H1 (cell line): Measurements from ENCODE around the gene MRPL22. TPM values are rescaled to one million over a fixed set of nuclear protein-coding genes. Genes with fewer than 3 reads are reported as not detected.

ENCODE experiments used
- CTCF ChIA-PET: fragments of 300-600 bp; sonication (Branson Sonifier 250); formaldehyde crosslinking; loops from one replicate; lab custom pipeline; 2021; ENCODE audit not compliant: partially characterized antibody; lab: Charles Lee
- POLR2A ChIA-PET: fragments of 300-600 bp; sonication (Branson Sonifier 250); formaldehyde crosslinking; loops from one replicate; lab custom pipeline; 2021; ENCODE audit warnings: inconsistent platforms; ENCODE audit not compliant: partially characterized antibody; lab: Charles Lee
- DNase-seq, 2 experiments: peaks; one replicate each; pipeline versions ENCODE4 v3.0.0 to v3.0.0-alpha.2; 2010 to 2022; ENCODE audit warnings: low spot score in 2 of 2, low read depth in 1 of 2, mixed read lengths in 1 of 2
- FAIRE-seq: peaks from 2 replicates; lab custom pipeline; 2011; peaks lifted over from hg19 to GRCh38; lab: Jason Lieb, UNC
- H2AFZ ChIP-seq: 2 replicates; pipeline ENCODE4 v1.8.1; 2012; ENCODE audit warnings: low read length, inconsistent platforms
- H2AK5ac ChIP-seq: 2 replicates; pipeline ENCODE4 v1.6.1; 2013; ENCODE audit warnings: low read depth, low read length
- H2BK120ac ChIP-seq: replicated peaks from 2 replicates; pipeline ENCODE3; 2013; ENCODE audit warnings: low read depth, low read length, inconsistent platforms
- H2BK12ac ChIP-seq: 2 replicates; pipeline ENCODE4 v1.6.1; 2013; ENCODE audit warnings: low read depth, low read length
- H2BK15ac ChIP-seq: 2 replicates; pipeline ENCODE4 v1.6.1; 2013; ENCODE audit warnings: low read length
- H2BK20ac ChIP-seq: 2 replicates; pipeline ENCODE4 v1.6.1; 2013; ENCODE audit warnings: low read length
- H2BK5ac ChIP-seq: 2 replicates; pipeline ENCODE4 v1.6.1; 2013; ENCODE audit warnings: low read depth, low read length
- H3K14ac ChIP-seq: 2 replicates; pipeline ENCODE4 v1.6.1; 2013; ENCODE audit warnings: inconsistent platforms; ENCODE audit not compliant: insufficient read length
- H3K18ac ChIP-seq: 2 replicates; pipeline ENCODE4 v1.6.1; 2013; ENCODE audit warnings: low read length; ENCODE audit errors: extremely low read depth
- H3K23ac ChIP-seq: 2 replicates; pipeline ENCODE4 v1.6.1; 2013; ENCODE audit warnings: inconsistent platforms; ENCODE audit not compliant: insufficient read length
- H3K23me2 ChIP-seq: 2 replicates; pipeline ENCODE4 v1.6.1; 2013; ENCODE audit warnings: low read depth, low read length
- H3K27ac ChIP-seq: 2 replicates; pipeline ENCODE4 v1.6.1; 2011; ENCODE audit warnings: low read depth, low read length, inconsistent platforms
- H3K27me3 ChIP-seq, 4 experiments: replicated peaks in 1 of 4; 1 replicate in 1 of 4; 2 replicates in 3 of 4; pipeline versions ENCODE4 v1.6.1 to v1.8.1; 2011 to 2013; ENCODE audit warnings: low read length in 3 of 4, mild to moderate bottlenecking in 3 of 4, inconsistent platforms in 2 of 4, mixed read lengths in 2 of 4, moderate library complexity in 1 of 4; ENCODE audit not compliant: control insufficient read depth in 3 of 4, insufficient read depth in 3 of 4; ENCODE audit errors: extremely low read depth in 1 of 4
- H3K36me3 ChIP-seq, 4 experiments: 2 replicates each; pipeline versions ENCODE4 v1.6.1 to v1.8.1; 2011 to 2013; ENCODE audit warnings: mild to moderate bottlenecking in 4 of 4, low read length in 3 of 4, moderate library complexity in 2 of 4, control low read depth in 1 of 4, inconsistent platforms in 1 of 4; ENCODE audit not compliant: insufficient read depth in 4 of 4, control insufficient read depth in 2 of 4
- H3K4ac ChIP-seq: replicated peaks from 2 replicates; pipeline ENCODE3; 2013; ENCODE audit warnings: low read length, low read depth, mixed read lengths, inconsistent platforms; ENCODE audit not compliant: insufficient read length
- H3K4me1 ChIP-seq, 4 experiments: replicated peaks in 1 of 4; 1 replicate in 1 of 4; 2 replicates in 3 of 4; pipeline versions ENCODE4 v1.6.1 to v1.8.1; 2011 to 2013; ENCODE audit warnings: low read length in 3 of 4, inconsistent platforms in 2 of 4, mixed read lengths in 1 of 4; ENCODE audit not compliant: insufficient read depth in 4 of 4, control insufficient read depth in 3 of 4
- H3K4me2 ChIP-seq, 2 experiments: 2 replicates each; pipeline versions ENCODE4 v1.6.1 to v1.8.1; 2011 to 2013; ENCODE audit warnings: low read depth in 2 of 2, low read length in 2 of 2, control low read depth in 1 of 2, inconsistent platforms in 1 of 2, mild to moderate bottlenecking in 1 of 2; ENCODE audit not compliant: insufficient read depth in 1 of 2
- H3K4me3 ChIP-seq, 4 experiments: fragments of 200-600, 300-600 bp in 1 of 4; sonication (generic), shearing (Covaris generic), sonication (Bioruptor Twin) in 1 of 4; 2 replicates each; pipeline versions ENCODE4 v1.5.1 to v1.8.1; 2011 to 2016; ENCODE audit warnings: low read length in 4 of 4, low read depth in 3 of 4, control low read depth in 2 of 4, inconsistent platforms in 2 of 4, mild to moderate bottlenecking in 2 of 4, mixed read lengths in 1 of 4, moderate library complexity in 1 of 4; ENCODE audit not compliant: insufficient read depth in 2 of 4; ENCODE audit errors: extremely low read depth in 1 of 4
- H3K56ac ChIP-seq: replicated peaks from 2 replicates; pipeline ENCODE3; 2013; ENCODE audit warnings: low read depth, mild to moderate bottlenecking, mixed read lengths, low read length, inconsistent platforms; ENCODE audit not compliant: insufficient read length
- H3K79me1 ChIP-seq: 2 replicates; pipeline ENCODE4 v1.6.1; 2013; ENCODE audit warnings: low read depth, low read length, control low read depth
- H3K79me2 ChIP-seq, 2 experiments: 2 replicates each; pipeline versions ENCODE4 v1.6.1 to v1.8.1; 2012 to 2013; ENCODE audit warnings: low read length in 2 of 2, mild to moderate bottlenecking in 2 of 2, inconsistent platforms in 1 of 2; ENCODE audit not compliant: insufficient read depth in 2 of 2, control insufficient read depth in 1 of 2
- H3K9ac ChIP-seq, 4 experiments: replicated peaks in 1 of 4; 1 replicate in 1 of 4; 2 replicates in 3 of 4; pipeline versions ENCODE4 v1.6.1 to v1.8.1; 2011 to 2013; ENCODE audit warnings: low read depth in 3 of 4, low read length in 3 of 4, control low read depth in 2 of 4, mild to moderate bottlenecking in 2 of 4, moderate library complexity in 2 of 4, inconsistent platforms in 1 of 4; ENCODE audit errors: extremely low read depth in 1 of 4
- H3K9me3 ChIP-seq, 2 experiments: 2 replicates each; pipeline versions ENCODE4 v1.6.1 to v1.8.1; 2012 to 2013; ENCODE audit warnings: mild to moderate bottlenecking in 2 of 2, moderate library complexity in 2 of 2, control low read depth in 1 of 2, inconsistent platforms in 1 of 2, low read depth in 1 of 2, low read length in 1 of 2, mixed read lengths in 1 of 2; ENCODE audit not compliant: insufficient read depth in 2 of 2
- H4K20me1 ChIP-seq, 2 experiments: replicated peaks in 1 of 2; 2 replicates each; pipeline versions ENCODE3 to v1.8.1; 2011 to 2013; ENCODE audit warnings: inconsistent platforms in 2 of 2, low read length in 2 of 2, mild to moderate bottlenecking in 1 of 2; ENCODE audit not compliant: insufficient read depth in 2 of 2, control insufficient read depth in 1 of 2
- H4K5ac ChIP-seq: 2 replicates; pipeline ENCODE4 v1.6.1; 2013; ENCODE audit warnings: low read length, low read depth, mixed read lengths, inconsistent platforms; ENCODE audit not compliant: insufficient read length
- H4K8ac ChIP-seq: 2 replicates; pipeline ENCODE4 v1.8.0; 2013; ENCODE audit warnings: mild to moderate bottlenecking, moderate library complexity, low read length, inconsistent platforms; ENCODE audit not compliant: insufficient read depth; ENCODE audit errors: extremely low read depth
- H4K91ac ChIP-seq: replicated peaks from 2 replicates; pipeline ENCODE3; 2013; ENCODE audit warnings: low read length, mixed read lengths, inconsistent platforms; ENCODE audit not compliant: insufficient read length
- CTCF ChIP-seq, 3 experiments: IDR thresholded peaks; 1 replicate in 2 of 3; 2 replicates in 1 of 3; pipeline versions ENCODE4 v1.5.1 to v1.6.1; 2011; ENCODE audit warnings: low read length in 3 of 3, mild to moderate bottlenecking in 3 of 3, inconsistent platforms in 2 of 3, low read depth in 1 of 3, moderate library complexity in 1 of 3; ENCODE audit not compliant: insufficient read depth in 1 of 3; ENCODE audit errors: control extremely low read depth in 1 of 3
- JUND ChIP-seq: IDR thresholded peaks from 2 replicates; pipeline ENCODE4 v1.6.1; 2011; ENCODE audit warnings: mild to moderate bottlenecking, improper control_type of control experiment, low read length
- KDM5A ChIP-seq: fragments of 200-600 bp; IDR thresholded peaks from 2 replicates; pipeline ENCODE4 v1.7.1; 2012; ENCODE audit warnings: mild to moderate bottlenecking, low read length, inconsistent platforms, mixed read lengths
- RAD21 ChIP-seq, 2 experiments: IDR thresholded peaks in 1 of 2; conservative IDR thresholded peaks in 1 of 2; 2 replicates each; pipeline ENCODE4 v1.6.1; 2011; ENCODE audit warnings: low read depth in 2 of 2, low read length in 2 of 2, improper control_type of control experiment in 1 of 2, inconsistent platforms in 1 of 2, mild to moderate bottlenecking in 1 of 2, moderate library complexity in 1 of 2
- WGBS, 2 experiments: shearing (Covaris generic) in 1 of 2; methylation state at CpG; one replicate each; pipeline versions ENCODE4 v1.1.6 to v1.1.7; 2013 to 2015; ENCODE audit warnings: low lambda C conversion rate in 2 of 2, mixed read lengths in 2 of 2, inconsistent platforms in 1 of 2, low coverage in 1 of 2, missing lambda C conversion rate in 1 of 2; ENCODE audit not compliant: insufficient replicate concordance in 2 of 2, insufficient coverage in 1 of 2, insufficient read length in 1 of 2; ENCODE audit errors: extremely low coverage in 1 of 2, missing lambda C conversion rate in 1 of 2; 5-methylcytosine and 5-hydroxymethylcytosine counted together
- polyA plus RNA-seq, 7 experiments: library from polyadenylated mRNA; depleted of rRNA in 3 of 7; stranded (reverse) in 5 of 7; unstranded in 2 of 7; fragments of >200 nt in 5 of 7; fragments of 200-250 nt in 2 of 7; gene quantifications; 1 replicate in 5 of 7; 2 replicates in 1 of 7; 4 replicates in 1 of 7; pipeline versions ENCODE4 v1.2.1 to v1.2.3, GENCODE V29; 2011 to 2013; ENCODE audit warnings: missing spikeins in 2 of 7, mixed read lengths in 2 of 7
- total RNA-seq: library from RNA; stranded (reverse); fragmentation: NEBNext Ultra II Directional; extraction: Animal tissue kit (Norgen Biotek cat#: 25700); gene quantifications from 2 replicates; pipeline ENCODE4 v1.2.1, GENCODE V29; 2021

The MRPL22 gene
- total and polyA plus RNA-seq, 2 of the 8 experiments (the other 6 are each of a cell fraction or from before 2014, with no cell fraction given) = 46.8 to 65.6 TPM

GRCh38 chr5:154972476-154973080, 31.7 kb downstream of the MRPL22 start:
- TF ChIP-seq CTCF (IDR thresholded peaks at IDR 0.05; ENCODE audit: control extremely low read depth in 1 of 3, insufficient read depth in 1 of 3, low read depth in 1 of 3, low read length in 3 of 3) (peak; percentile 52 to 84 (median 80)), KDM5A (no peak), JUND (no peak), RAD21 (IDR thresholded peaks at IDR 0.05 in 1 of 2, conservative IDR thresholded peaks at IDR 0.05 in 1 of 2; ENCODE audit: low read depth in 2 of 2, low read length in 2 of 2) (peak; percentile 87 to 88)
- TF ChIP-seq, all 59 proteins: peak for 2
- Histone ChIP-seq H2BK5ac (no peak overlapping the region), H3K4me2 (no peak overlapping the region), H3K27ac (no peak overlapping the region), H3K79me1 (no peaks in the 10 kb centered on the region), H3K4me1 (no peaks in the 10 kb centered on the region), H3K23me2 (no peaks in the 10 kb centered on the region), H2AFZ (no peak overlapping the region), H3K23ac (no peak overlapping the region), H3K4ac (no peak overlapping the region), H3K36me3 (peaks cover 0 to 11% (median 3%) of the 10 kb centered on the region in 4 experiments; a peak in 2 of 8 replicates), H2BK12ac (no peak overlapping the region), H4K5ac (no peak overlapping the region), H3K9me3 (no peaks in the 10 kb centered on the region), H3K14ac (no peak overlapping the region), H2AK5ac (no peak overlapping the region), H4K20me1 (no peaks in the 10 kb centered on the region), H2BK20ac (no peak overlapping the region), H2BK120ac (no peak overlapping the region), H3K18ac (no peak overlapping the region), H4K91ac (no peak overlapping the region), H2BK15ac (no peak overlapping the region), H3K56ac (no peak overlapping the region), H3K9ac (no peak overlapping the region), H4K8ac (no peak overlapping the region), H3K27me3 (no peaks in the 10 kb centered on the region), H3K79me2 (no peaks in the 10 kb centered on the region), H3K4me3 (no peak overlapping the region)
- DNase-seq = peak in 1 of 2 experiments; percentile 51
- POLR2A ChIA-PET = no interaction called here
- CTCF ChIA-PET = interaction anchor here (0.6 to 18.4 kb wide), 25 partner anchors 9 to 632 kb away, joined by 3 to 471 read pairs (median 5); no protein-coding TSS in a partner anchor
- 71% methylated on average over 2 of the region's 2 CpGs; no CpG with 5 or more reads in 1 of the 2 experiments for WGBS, 2 experiments
- FAIRE-seq = peak; percentile 82
